NCI-H69 (cell line): Measurements from ENCODE around the gene FAT1.

Source experiments
- DNase-seq: peaks from one replicate; lab custom pipeline; 2025; lab: John Stamatoyannopoulos, UW

Gene FAT1

GRCh38 chr4:186658657-186659056 lies 65.0 kb downstream of the FAT1 start:
- no peak for DNase-seq

- peak; percentile 24 for DNase-seq
Measured at GRCh38 chr4:186657764-186658163, 65.9 kb downstream of the FAT1 start.

GRCh38 chr4:186653969-186654368 lies 69.7 kb downstream of the FAT1 start:
- DNase-seq, result no peak

GRCh38 chr4:186651624-186652023 lies 72.0 kb downstream of the FAT1 start:
- peak; percentile 93 for DNase-seq

- peak; percentile 67 for DNase-seq
Measured at GRCh38 chr4:186651181-186651603, 72.5 kb downstream of the FAT1 start.

- no peak for DNase-seq
Measured at GRCh38 chr4:186650401-186651180, 73.1 kb downstream of the FAT1 start.

- no peak for DNase-seq
Measured at GRCh38 chr4:186647821-186648220, 75.8 kb downstream of the FAT1 start.

- DNase-seq, result no peak
Measured at GRCh38 chr4:186644737-186645261, 78.9 kb downstream of the FAT1 start.

- no peak for DNase-seq
Measured at GRCh38 chr4:186644311-186644638, 79.4 kb downstream of the FAT1 start.

GRCh38 chr4:186643501-186644310 lies 80.0 kb downstream of the FAT1 start:
- DNase-seq, result peak; percentile 28

- DNase-seq, result peak; percentile 28
Measured at GRCh38 chr4:186642998-186643397, 80.7 kb downstream of the FAT1 start.

GRCh38 chr4:186642530-186642929 lies 81.1 kb downstream of the FAT1 start:
- peak; percentile 65 for DNase-seq

GRCh38 chr4:186634591-186635128 lies 89.0 kb downstream of the FAT1 start:
- DNase-seq, result no peak

- DNase-seq, result no peak
Measured at GRCh38 chr4:186633844-186634243, 89.8 kb downstream of the FAT1 start.

GRCh38 chr4:186630128-186630527 lies 93.5 kb downstream of the FAT1 start:
- no peak for DNase-seq

- no peak for DNase-seq
Measured at GRCh38 chr4:186628058-186628711, 95.5 kb downstream of the FAT1 start.

- no peak for DNase-seq
Measured at GRCh38 chr4:186627226-186627865, 96.3 kb downstream of the FAT1 start.

- no peak for DNase-seq
Measured at GRCh38 chr4:186624951-186625350, 98.7 kb downstream of the FAT1 start.

- DNase-seq, result no peak
Measured at GRCh38 chr4:186623546-186623945, 100.1 kb downstream of the FAT1 start.

GRCh38 chr4:186622788-186623464 lies 100.7 kb downstream of the FAT1 start:
- DNase-seq, result no peak

GRCh38 chr4:186621959-186622553 lies 101.6 kb downstream of the FAT1 start:
- DNase-seq, result no peak
